ENCODE data around the gene ARL1.
"Not testable (repeated sequence)": the region's sequence is repeated elsewhere in the genome, so short reads cannot be mapped to it uniquely, and the experiment has no call there.

The ARL1 gene

GRCh38 chr12:101407436-101408345 is at the start of gene ARL1:
TSS of gene ARL1 (minus strand) at chr12:101407772. CDS start at chr12:101407645, 127 bp downstream.
- DNase-seq, result peak; percentile 91

DNA sequence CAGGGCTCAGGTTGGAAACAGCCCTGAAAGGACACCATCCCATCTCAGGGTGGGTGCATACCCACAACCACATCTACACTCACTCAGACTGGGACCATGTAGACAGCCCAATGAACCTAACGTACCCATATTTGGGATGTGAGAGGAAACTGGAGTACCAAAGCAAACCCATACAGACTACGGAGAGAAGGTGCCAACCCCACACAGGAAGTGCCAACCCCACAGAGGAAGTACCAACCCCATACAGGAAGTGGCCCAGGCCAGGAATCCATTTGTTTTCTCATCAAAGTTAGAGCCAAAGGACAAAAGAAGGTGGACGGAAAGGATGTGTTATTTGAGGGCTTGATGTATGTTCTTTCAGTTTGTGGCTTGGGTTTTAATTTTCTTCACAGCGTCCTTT is 48.1 kb upstream of the ARL1 start:
- DNase-seq, result no peak

DNA sequence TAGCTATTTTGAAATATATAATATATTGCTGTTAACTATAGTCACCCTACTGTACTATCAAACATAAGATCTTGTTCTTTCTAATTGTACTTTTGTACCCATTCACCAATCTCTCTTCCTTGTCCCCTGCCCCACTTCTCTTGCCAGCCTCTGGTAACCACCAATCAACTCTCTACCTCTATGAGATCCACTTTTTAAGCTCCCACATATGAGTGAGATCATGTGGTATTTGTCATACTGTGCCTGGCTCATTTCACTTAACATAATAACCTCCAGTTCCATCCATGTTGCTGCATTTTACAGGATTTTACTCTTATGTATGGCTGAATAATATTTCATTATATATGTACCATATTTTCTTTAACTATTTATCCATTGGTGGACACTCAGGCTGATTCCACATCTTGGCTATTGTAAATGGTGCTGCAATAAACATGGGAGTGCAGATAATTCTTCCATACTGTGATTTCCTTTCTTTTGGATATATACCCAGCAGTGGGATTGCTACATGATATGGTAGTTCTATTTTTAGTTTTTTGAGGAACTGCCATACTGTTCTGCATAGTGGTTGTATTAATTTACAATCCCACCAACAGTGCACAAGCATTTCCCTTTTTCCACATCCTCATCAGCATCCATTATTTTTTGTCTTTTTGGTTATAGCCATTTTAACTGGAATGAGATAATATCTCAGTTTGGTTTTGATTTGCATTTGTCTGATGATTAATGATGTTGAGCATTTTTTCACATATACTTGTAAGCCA is 34.1 kb upstream of the ARL1 start:
- DNase-seq, result no peak

DNA sequence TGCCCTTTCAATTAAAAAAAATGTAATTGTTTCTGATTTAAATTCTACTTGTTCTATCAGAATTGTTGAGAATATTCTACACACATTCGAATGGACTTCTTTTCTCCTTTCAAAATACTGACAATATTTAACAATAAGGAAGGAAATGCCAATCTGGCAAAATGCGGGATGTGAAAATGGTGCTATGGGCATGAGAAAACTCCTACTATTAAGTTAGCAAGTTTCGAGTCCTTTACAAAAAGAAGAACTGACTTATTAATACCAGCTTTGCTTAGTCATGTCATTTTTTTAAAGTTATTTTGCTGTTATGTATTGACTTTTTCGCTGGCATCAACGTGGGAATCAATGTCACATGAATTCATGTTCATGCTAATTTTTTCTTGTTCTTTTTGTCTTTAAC is 31.7 kb upstream of the ARL1 start:
- DNase-seq, result no peak

GRCh38 chr12:101436136-101436535 is 28.6 kb upstream of the ARL1 start:
- no peak for DNase-seq

DNA sequence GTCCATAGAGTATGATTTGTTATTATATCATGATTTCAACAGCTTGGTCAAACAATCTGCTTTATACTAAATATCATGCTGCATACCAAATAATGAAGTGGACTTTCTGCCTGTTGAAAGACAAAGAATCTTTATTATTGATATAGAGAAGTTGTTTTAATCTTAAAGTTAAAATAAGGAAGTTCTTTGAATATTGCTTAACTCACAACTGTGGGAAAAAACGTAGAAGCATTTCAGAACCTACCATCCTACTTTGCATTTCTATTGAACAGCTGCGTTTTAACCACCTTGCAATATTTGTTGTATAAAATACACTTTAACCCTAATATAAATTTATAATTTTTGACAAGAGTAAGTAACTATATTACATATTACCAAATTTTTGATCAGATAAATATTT is 22.9 kb upstream of the ARL1 start:
- DNase-seq, result no peak

- DNase-seq, result no peak
Observed at GRCh38 chr12:101424620-101425019, 17.0 kb upstream of the ARL1 start.

- not testable (repeated sequence) for DNase-seq
Observed at GRCh38 chr12:101422066-101422465, 14.5 kb upstream of the ARL1 start.

GRCh38 chr12:101415228-101415627 is 7.7 kb upstream of the ARL1 start:
- no peak for DNase-seq

- DNase-seq, result peak; percentile 55
Observed at GRCh38 chr12:101414533-101415119, 7.1 kb upstream of the ARL1 start.

GRCh38 chr12:101410169-101410568 is 2.6 kb upstream of the ARL1 start:
- not testable (repeated sequence) for DNase-seq

DNA sequence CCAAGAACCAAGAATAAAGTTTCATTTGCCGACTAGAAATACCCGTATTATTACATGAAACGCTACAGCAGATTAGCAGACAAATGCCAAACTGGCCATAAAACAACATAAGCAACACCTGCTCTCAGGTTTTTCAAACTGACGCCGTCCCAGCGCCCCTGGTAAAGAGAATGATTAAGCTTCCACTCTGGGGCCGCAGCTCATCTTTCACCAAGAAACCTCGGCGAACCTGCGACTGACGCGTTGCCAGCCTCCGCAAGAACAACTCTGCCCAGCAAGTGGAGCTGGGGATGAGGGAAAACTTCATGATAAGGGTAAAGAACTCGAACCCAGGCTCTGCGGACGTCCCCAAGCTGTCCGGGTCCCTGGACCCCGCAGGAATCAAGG is 530 bp downstream of the ARL1 start:
- DNase-seq, result no peak

- not testable (repeated sequence) for DNase-seq
Observed at GRCh38 chr12:101391181-101391580, 16.4 kb downstream of the ARL1 start.

GRCh38 chr12:101379149-101379548 is 28.4 kb downstream of the ARL1 start:
- DNase-seq, result no peak

- no peak for DNase-seq
Observed at GRCh38 chr12:101375573-101375972, 32.0 kb downstream of the ARL1 start.

DNA sequence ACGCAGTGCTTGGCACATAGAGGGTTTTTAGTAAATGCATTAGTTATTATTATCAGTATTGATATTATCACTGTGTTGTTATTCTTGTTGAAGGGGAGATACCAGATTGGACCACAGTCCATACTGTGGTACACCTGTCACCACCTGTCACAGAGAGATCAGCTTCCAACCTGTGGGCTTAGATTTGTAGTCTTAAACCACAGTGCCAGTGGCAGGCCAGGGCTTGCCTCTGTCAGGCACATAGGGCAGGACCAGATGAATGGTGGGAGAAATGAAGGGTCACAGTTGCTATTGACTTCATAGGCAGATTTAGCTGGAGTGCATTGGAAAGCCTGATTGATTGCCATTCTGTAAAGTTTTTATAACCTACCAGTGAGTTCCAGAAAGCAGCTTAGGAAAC is 35.1 kb downstream of the ARL1 start:
- DNase-seq, result no peak

- DNase-seq, result no peak
Observed at GRCh38 chr12:101368016-101368415, 39.6 kb downstream of the ARL1 start.

DNA sequence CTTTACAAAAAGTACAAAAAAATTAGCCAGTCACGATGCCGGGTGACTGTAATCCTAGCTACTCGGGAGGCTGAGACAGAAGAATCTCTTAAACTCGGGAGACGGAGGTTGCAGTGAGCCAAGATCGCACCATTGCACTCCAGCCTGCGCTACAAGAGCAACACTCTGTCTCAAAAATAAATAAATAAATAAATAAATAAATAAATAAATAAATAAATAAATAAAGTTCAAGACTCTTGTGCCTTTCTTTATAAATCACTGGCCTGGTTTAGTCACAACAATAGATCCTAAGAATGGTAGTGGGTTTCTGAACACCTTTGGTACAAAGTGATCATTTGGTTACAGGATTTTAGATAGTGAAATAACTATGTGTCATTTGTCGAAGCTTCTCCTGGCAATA is 46.1 kb downstream of the ARL1 start:
- DNase-seq, result no peak

- DNase-seq, result no peak
Observed at GRCh38 chr12:101356794-101357193, 50.8 kb downstream of the ARL1 start.

- DNase-seq, result no peak
Observed at GRCh38 chr12:101351682-101352081, 55.9 kb downstream of the ARL1 start.

- no peak for DNase-seq
Observed at GRCh38 chr12:101343893-101344292, 63.7 kb downstream of the ARL1 start.

Data from HCEC 1CT (cell line).